Karpas-422 (cell line): ENCODE results near the gene SSU72. TPM values are rescaled to one million over a fixed set of nuclear protein-coding genes. Genes with fewer than 3 reads are reported as not detected.
"Not testable (repeated sequence)": the region's sequence is repeated elsewhere in the genome, so short reads cannot be mapped to it uniquely, and the experiment has no call there.

ENCODE experiments used
- DNase-seq: peaks from one replicate; pipeline ENCODE4 v3.0.0-alpha.2; 2015
- H2AFZ ChIP-seq: fragments of 200-600 bp; sonication (generic); 2 replicates; pipeline ENCODE4 v1.6.1; 2014; ENCODE audit warnings: antibody characterized with exemption, low read length, mixed read lengths
- H3K27ac ChIP-seq: fragments of 200-600 bp; sonication (generic); 2 replicates; pipeline ENCODE4 v1.5.1; 2014; ENCODE audit warnings: mild to moderate bottlenecking, low read length, moderate library complexity
- H3K27me3 ChIP-seq: fragments of 200-600 bp; sonication (generic); 2 replicates; pipeline ENCODE4 v1.6.1; 2014; ENCODE audit warnings: low read length, mixed read lengths
- H3K36me3 ChIP-seq: fragments of 200-600 bp; sonication (generic); 2 replicates; pipeline ENCODE4 v1.6.1; 2014; ENCODE audit warnings: low read length, mixed read lengths; ENCODE audit not compliant: insufficient read depth
- H3K4me1 ChIP-seq: fragments of 200-600 bp; sonication (generic); 2 replicates; pipeline ENCODE4 v1.6.1; 2014; ENCODE audit warnings: mild to moderate bottlenecking, low read length, mixed read lengths
- H3K4me2 ChIP-seq: fragments of 200-600 bp; sonication (generic); 2 replicates; pipeline ENCODE4 v1.6.1; 2014; ENCODE audit warnings: low read length, low read depth, mild to moderate bottlenecking; ENCODE audit not compliant: poor library complexity, severe bottlenecking
- H3K4me3 ChIP-seq: fragments of 200-600 bp; sonication (generic); 2 replicates; pipeline ENCODE4 v1.5.1; 2014; ENCODE audit warnings: mild to moderate bottlenecking, antibody characterized with exemption, low read length, mixed read lengths
- H3K79me2 ChIP-seq: fragments of 200-600 bp; sonication (generic); 2 replicates; pipeline ENCODE4 v1.6.1; 2014; ENCODE audit warnings: mild to moderate bottlenecking, low read length, mixed read lengths
- H3K9ac ChIP-seq: fragments of 200-600 bp; sonication (generic); 2 replicates; pipeline ENCODE4 v1.6.0; 2014; ENCODE audit warnings: low read length
- H3K9me2 ChIP-seq: fragments of 200-600 bp; sonication (generic), shearing (Covaris generic); replicated peaks from 2 replicates; pipeline ENCODE4 v1.6.0; 2014; ENCODE audit warnings: mild to moderate bottlenecking, low read length, moderate library complexity; ENCODE audit not compliant: insufficient read depth
- H3K9me3 ChIP-seq: fragments of 300-700, 200-600 bp; sonication (generic); 2 replicates; pipeline ENCODE4 v1.6.1; 2014; ENCODE audit warnings: low read length, mixed read lengths
- H4K20me1 ChIP-seq: fragments of 200-600 bp; sonication (generic); 2 replicates; pipeline ENCODE4 v1.6.1; 2014; ENCODE audit warnings: mild to moderate bottlenecking, antibody characterized with exemption, low read length, low read depth; ENCODE audit not compliant: insufficient read depth
- total RNA-seq: library from RNA; depleted of rRNA; stranded (reverse); fragments of >200 nt; shearing (Covaris generic); gene quantifications from 2 replicates; pipeline ENCODE4 v1.2.3, GENCODE V29; 2014; ENCODE audit warnings: low replicate concordance

The SSU72 gene
- total RNA-seq, 1 experiment from 2014 or later: 70.9 TPM

DNA sequence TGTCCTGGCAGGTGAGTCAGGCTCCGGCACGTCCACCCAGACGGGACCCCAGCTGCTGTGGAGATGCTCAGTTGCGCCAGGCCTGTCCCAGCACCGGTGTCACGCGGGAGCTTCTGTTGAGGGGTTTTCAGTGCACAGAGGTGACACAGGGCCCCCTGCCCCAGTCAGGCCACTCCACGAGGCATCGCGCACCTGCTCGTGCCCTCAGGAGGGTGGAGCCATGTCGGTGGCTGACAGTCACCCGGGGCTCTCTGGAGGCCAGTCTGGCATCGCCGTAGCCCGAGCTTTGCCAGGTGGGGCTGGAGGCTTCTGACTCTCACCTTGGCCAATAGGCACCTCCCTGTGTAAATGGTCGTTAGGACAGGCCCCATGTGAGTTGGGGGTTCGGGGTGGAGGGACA lies 45.3 kb downstream of the SSU72 start:
- Histone ChIP-seq H3K9me2 (no peaks in the 10 kb centered on the region), H2AFZ (no peak overlapping the region), H3K9ac (no peak overlapping the region), H4K20me1 (no peaks in the 10 kb centered on the region), H3K4me1 (no peaks in the 10 kb centered on the region), H3K79me2 (peaks cover 2% of the 10 kb centered on the region; the same call in 1 of the 2 replicates), H3K9me3 (no peaks in the 10 kb centered on the region; the same call in 1 of the 2 replicates), H3K27ac (no peak overlapping the region), H3K36me3 (peaks cover 21% of the 10 kb centered on the region), H3K27me3 (no peaks in the 10 kb centered on the region), H3K4me2 (no peak overlapping the region), H3K4me3 (no peak overlapping the region)
- no peak for DNase-seq

- no peaks in the 10 kb centered on the region for H3K27me3 ChIP-seq
- no peaks in the 10 kb centered on the region for H4K20me1 ChIP-seq
- no peaks in the 10 kb centered on the region; the same call in 1 of the 2 replicates for H3K9me3 ChIP-seq
- no peak overlapping the region for H3K27ac ChIP-seq
- no peak overlapping the region for H3K4me2 ChIP-seq
- H3K9me2 ChIP-seq: no peaks in the 10 kb centered on the region
- no peak overlapping the region for H3K9ac ChIP-seq
- no peak overlapping the region for H3K4me3 ChIP-seq
- H3K36me3 ChIP-seq: peaks cover 21% of the 10 kb centered on the region
- peaks cover 2% of the 10 kb centered on the region; the same call in 1 of the 2 replicates for H3K79me2 ChIP-seq
- H2AFZ ChIP-seq: no peak overlapping the region
- DNase-seq: no peak
- no peaks in the 10 kb centered on the region for H3K4me1 ChIP-seq
These were observed 46.1 kb downstream of the SSU72 start for GRCh38 chr1:1528301-1529267.

GRCh38 chr1:1527092-1527816 lies 47.4 kb downstream of the SSU72 start:
- Histone ChIP-seq H3K9ac (no peak overlapping the region), H4K20me1 (no peaks in the 10 kb centered on the region), H3K79me2 (peaks cover 2% of the 10 kb centered on the region; the same call in 1 of the 2 replicates), H3K4me1 (no peaks in the 10 kb centered on the region), H2AFZ (no peak overlapping the region), H3K27me3 (no peaks in the 10 kb centered on the region), H3K27ac (no peak overlapping the region), H3K4me3 (no peak overlapping the region), H3K4me2 (no peak overlapping the region), H3K36me3 (peaks cover 21% of the 10 kb centered on the region), H3K9me3 (no peaks in the 10 kb centered on the region; the same call in 1 of the 2 replicates), H3K9me2 (no peaks in the 10 kb centered on the region)
- no peak for DNase-seq

DNA sequence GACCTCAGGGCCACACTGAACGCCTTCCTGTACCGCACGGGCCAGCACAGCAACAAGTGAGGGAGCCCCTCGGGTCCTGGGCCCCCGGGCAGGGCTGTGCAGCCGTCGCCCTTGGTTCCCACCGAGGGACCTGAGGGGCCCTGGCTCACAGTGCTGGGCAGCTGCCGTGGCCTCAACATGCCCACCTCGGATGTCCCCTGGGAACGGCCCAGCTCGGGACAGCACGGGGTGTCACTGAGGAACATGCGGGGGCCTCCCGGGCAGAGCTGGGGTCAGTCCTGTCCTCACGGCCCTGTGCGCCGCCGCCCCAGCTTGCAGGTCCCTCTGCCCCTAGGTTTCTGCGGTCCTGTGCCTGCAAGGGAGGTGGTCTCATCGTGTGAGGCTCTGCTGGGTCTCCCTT lies 48.2 kb downstream of the SSU72 start:
- not testable (repeated sequence) for H3K27ac ChIP-seq, H3K4me3 ChIP-seq, H3K9me2 ChIP-seq, DNase-seq, H3K27me3 ChIP-seq, H4K20me1 ChIP-seq, H2AFZ ChIP-seq, H3K4me2 ChIP-seq, H3K9me3 ChIP-seq, H3K4me1 ChIP-seq, H3K79me2 ChIP-seq, H3K9ac ChIP-seq
- peaks cover 18% of the 10 kb centered on the region for H3K36me3 ChIP-seq

DNA sequence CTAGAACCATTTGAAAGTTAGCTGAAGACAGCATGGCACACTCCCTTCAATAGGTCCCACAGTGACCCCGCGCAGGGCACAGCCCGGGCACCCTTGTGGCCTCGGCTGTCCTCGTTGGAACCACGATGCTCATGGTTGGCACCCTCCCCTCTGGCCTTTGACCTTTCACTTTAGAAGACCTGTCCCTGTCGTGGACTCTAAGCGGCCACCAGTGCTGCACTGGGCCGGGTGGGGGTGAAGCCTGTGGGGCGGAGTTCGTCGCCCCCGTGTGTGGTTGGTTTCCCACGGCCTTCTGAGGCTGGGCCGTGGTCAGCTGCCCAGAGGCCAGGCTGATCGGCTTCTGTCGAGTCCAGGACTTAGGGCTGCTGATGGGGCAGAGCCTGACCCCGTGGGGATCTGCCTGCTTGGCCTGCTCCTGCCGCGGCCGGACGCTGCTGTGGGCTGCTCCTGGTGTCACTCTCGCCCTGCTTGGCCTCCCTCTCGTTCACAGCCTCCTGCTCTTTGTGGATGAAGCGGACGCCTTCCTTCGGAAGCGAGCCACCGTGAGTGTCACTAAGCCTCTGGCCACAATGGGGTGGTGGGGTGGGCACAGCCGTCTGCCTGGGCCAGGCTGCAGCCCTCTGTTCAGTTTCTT lies 49.8 kb downstream of the SSU72 start:
- not testable (repeated sequence) for H3K4me2 ChIP-seq, DNase-seq, H3K9me3 ChIP-seq, H3K27ac ChIP-seq, H3K4me3 ChIP-seq, H3K4me1 ChIP-seq, H3K9me2 ChIP-seq, H3K79me2 ChIP-seq, H4K20me1 ChIP-seq, H3K27me3 ChIP-seq, H3K36me3 ChIP-seq, H2AFZ ChIP-seq, H3K9ac ChIP-seq

- not testable (repeated sequence) for H3K9me3 ChIP-seq, H3K9me2 ChIP-seq, H3K4me2 ChIP-seq, H2AFZ ChIP-seq, H4K20me1 ChIP-seq, H3K4me1 ChIP-seq, H3K27ac ChIP-seq, H3K4me3 ChIP-seq, DNase-seq, H3K27me3 ChIP-seq, H3K9ac ChIP-seq, H3K79me2 ChIP-seq, H3K36me3 ChIP-seq
These were observed 51.0 kb downstream of the SSU72 start for GRCh38 chr1:1523651-1524050.

GRCh38 chr1:1523226-1523625 lies 51.4 kb downstream of the SSU72 start:
- not testable (repeated sequence) for H4K20me1 ChIP-seq, H3K27me3 ChIP-seq, H2AFZ ChIP-seq, H3K4me3 ChIP-seq, H3K36me3 ChIP-seq, H3K27ac ChIP-seq, H3K9me3 ChIP-seq, H3K4me2 ChIP-seq, DNase-seq, H3K79me2 ChIP-seq, H3K9me2 ChIP-seq, H3K9ac ChIP-seq, H3K4me1 ChIP-seq

DNA sequence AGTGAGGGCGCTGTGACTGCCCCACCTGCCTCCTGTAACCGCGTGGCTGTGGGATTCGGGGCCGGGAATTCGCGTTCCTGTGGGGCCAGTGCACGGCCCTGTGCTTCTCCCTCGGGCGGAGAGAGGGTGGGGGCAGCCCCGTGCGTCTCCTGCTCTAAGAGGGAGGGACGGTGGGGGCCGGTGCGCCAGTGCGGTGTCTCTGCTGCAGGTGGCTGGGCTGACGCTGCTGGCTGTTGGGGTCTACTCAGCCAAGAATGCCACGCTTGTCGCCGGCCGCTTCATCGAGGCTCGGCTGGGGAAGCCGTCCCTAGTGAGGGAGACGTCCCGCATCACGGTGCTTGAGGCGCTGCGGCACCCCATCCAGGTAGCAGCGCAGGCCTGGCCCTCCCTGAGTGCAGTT lies 52.1 kb downstream of the SSU72 start:
- H3K36me3 ChIP-seq, DNase-seq, H3K9me3 ChIP-seq, H3K27ac ChIP-seq, H2AFZ ChIP-seq, H3K27me3 ChIP-seq, H3K4me2 ChIP-seq, H3K9me2 ChIP-seq, H3K4me1 ChIP-seq, H4K20me1 ChIP-seq, H3K4me3 ChIP-seq, H3K9ac ChIP-seq, H3K79me2 ChIP-seq: not testable (repeated sequence)
